HG03457 (cell line): ENCODE results near the gene SCD5.

ENCODE experiments used
- ATAC-seq: cut with Tn5 transposase; IDR thresholded peaks from one replicate; pipeline ENCODE4 v1.9.1; 2021; ENCODE audit warnings: moderate number of reproducible peaks; ENCODE audit not compliant: unreplicated experiment

The SCD5 gene

GRCh38 chr4:82601242-82602015, 197.2 kb downstream of the SCD5 start:
- no peak for ATAC-seq

- no peak for ATAC-seq
Measured at GRCh38 chr4:82599336-82599735, 199.3 kb downstream of the SCD5 start.

GRCh38 chr4:82594456-82594855, 204.1 kb downstream of the SCD5 start:
- no peak for ATAC-seq

- no peak for ATAC-seq
Measured at GRCh38 chr4:82593411-82593810, 205.2 kb downstream of the SCD5 start.

GRCh38 chr4:82592639-82593038, 206.0 kb downstream of the SCD5 start:
- ATAC-seq = no peak

GRCh38 chr4:82591592-82591991, 207.0 kb downstream of the SCD5 start:
- ATAC-seq = no peak

- no peak for ATAC-seq
Measured at GRCh38 chr4:82589756-82590155, 208.8 kb downstream of the SCD5 start.

GRCh38 chr4:82588771-82589270, 209.8 kb downstream of the SCD5 start:
- ATAC-seq = no peak

- no peak for ATAC-seq
Measured at GRCh38 chr4:82587826-82588540, 210.6 kb downstream of the SCD5 start.

GRCh38 chr4:82585690-82586435, 212.7 kb downstream of the SCD5 start:
- no peak for ATAC-seq

- ATAC-seq = no peak
Measured at GRCh38 chr4:82584931-82585330, 213.7 kb downstream of the SCD5 start.

- no peak for ATAC-seq
Measured at GRCh38 chr4:82583897-82584587, 214.6 kb downstream of the SCD5 start.

- ATAC-seq = no peak
Measured at GRCh38 chr4:82579932-82580331, 218.7 kb downstream of the SCD5 start.
